ENCODE results near the gene ETAA1.

DNA sequence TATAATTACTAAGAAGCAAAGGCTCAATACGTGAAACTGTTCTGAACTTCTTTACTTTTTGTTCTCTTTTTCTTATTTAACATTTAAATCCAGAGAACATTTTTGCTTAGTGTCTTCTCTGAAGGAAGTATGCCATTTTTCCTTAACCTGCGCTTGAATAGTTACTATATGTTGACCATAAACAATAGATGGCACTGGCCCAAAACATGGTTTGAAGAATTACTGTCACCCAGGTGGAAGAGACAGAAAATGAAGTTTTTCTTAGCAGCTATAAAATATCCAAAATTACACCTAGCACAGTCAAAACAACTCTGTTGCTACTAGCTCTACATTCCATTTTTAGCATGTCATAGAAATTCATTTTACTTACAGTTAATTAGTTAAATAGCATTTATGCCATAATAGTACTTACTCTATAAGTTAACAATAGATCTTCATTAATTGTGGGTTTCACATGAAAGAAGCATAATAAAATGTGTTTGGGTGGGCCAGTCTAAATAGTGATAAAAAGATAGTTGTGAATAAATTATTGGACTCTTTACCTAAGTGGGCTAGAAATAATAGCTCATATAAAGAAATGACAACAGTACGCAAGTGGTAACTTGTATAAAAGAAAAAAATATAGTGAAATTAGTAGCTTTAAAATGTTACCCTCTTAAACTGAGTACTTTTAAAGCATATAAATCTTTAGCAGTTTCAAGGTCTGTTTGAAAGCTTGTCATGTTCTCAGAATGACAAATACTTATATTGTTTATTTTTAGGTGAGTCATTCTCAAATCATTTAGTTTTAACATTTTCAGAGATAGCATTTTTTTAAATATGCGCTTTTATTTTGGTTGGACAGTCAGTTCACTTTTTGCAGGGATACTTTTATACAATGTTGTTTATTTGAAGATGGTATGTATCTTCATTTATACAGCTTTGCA is 3.7 kb downstream of the ETAA1 start:
- TF ChIP-seq, protein P1, sequence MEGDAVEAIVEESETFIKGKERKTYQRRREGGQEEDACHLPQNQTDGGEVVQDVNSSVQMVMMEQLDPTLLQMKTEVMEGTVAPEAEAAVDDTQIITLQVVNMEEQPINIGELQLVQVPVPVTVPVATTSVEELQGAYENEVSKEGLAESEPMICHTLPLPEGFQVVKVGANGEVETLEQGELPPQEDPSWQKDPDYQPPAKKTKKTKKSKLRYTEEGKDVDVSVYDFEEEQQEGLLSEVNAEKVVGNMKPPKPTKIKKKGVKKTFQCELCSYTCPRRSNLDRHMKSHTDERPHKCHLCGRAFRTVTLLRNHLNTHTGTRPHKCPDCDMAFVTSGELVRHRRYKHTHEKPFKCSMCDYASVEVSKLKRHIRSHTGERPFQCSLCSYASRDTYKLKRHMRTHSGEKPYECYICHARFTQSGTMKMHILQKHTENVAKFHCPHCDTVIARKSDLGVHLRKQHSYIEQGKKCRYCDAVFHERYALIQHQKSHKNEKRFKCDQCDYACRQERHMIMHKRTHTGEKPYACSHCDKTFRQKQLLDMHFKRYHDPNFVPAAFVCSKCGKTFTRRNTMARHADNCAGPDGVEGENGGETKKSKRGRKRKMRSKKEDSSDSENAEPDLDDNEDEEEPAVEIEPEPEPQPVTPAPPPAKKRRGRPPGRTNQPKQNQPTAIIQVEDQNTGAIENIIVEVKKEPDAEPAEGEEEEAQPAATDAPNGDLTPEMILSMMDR (IDR thresholded peaks at IDR 0.05) = no peak
- TF ChIP-seq POLR2A (IDR thresholded peaks at IDR 0.05) = no peak
